Stomach smooth muscle (tissue), 2 donors: Measurements from ENCODE around the gene LHX3.

ENCODE experiments used
- H3K27ac ChIP-seq: one replicate; pipeline ENCODE4 v1.7.0; 2013; ENCODE audit warnings: mild to moderate bottlenecking, low read length, inconsistent platforms
- H3K27me3 ChIP-seq, 2 donors: one replicate each; pipeline ENCODE4 v1.7.0; 2013; ENCODE audit warnings: low read length in 2 of 2; ENCODE audit not compliant: insufficient read depth in 2 of 2, control insufficient read depth in 1 of 2
- H3K36me3 ChIP-seq, 2 donors: one replicate each; pipeline ENCODE4 v1.7.0; 2013; ENCODE audit warnings: low read length in 2 of 2; ENCODE audit not compliant: control insufficient read depth in 2 of 2, insufficient read depth in 2 of 2
- H3K4me1 ChIP-seq: one replicate; pipeline ENCODE4 v1.7.0; 2013; ENCODE audit warnings: low read length; ENCODE audit not compliant: control insufficient read depth, insufficient read depth
- H3K4me3 ChIP-seq, 2 donors: one replicate each; pipeline ENCODE4 v1.7.0; 2013; ENCODE audit warnings: low read length in 2 of 2
- H3K9ac ChIP-seq, 2 donors: one replicate each; pipeline ENCODE4 v1.7.0; 2013; ENCODE audit warnings: low read length in 2 of 2, mild to moderate bottlenecking in 1 of 2
- H3K9me3 ChIP-seq, 2 donors: one replicate each; pipeline ENCODE4 v1.7.0; 2013; ENCODE audit warnings: low read length in 2 of 2; ENCODE audit not compliant: control insufficient read depth in 2 of 2
- donor health status: healthy.
- donor health status: Pancreatic carcinoma.

Gene LHX3

DNA sequence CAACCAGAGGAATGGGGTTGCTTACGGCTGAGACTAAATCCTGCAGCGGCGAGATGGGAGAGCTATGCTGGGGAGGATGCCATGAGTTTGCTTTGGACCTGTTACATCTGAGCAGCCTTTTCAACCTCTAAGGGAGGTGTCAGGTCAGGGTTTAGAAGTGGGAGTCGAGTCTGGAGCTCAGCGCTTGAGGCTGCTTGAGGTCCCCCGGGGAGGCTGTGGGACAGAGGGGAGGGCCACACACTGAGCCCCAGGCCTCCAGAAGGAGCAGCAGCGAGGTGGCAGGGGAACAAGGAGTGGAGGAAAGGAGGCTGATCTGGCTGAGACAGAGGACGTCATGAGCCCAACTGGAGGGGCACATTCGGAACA is 42.6 kb upstream of the LHX3 start:
- Histone ChIP-seq H3K9ac (no peak overlapping the region), H3K4me3 (no peak overlapping the region), H3K36me3 (no peaks in the 10 kb centered on the region), H3K9me3 (no peaks in the 10 kb centered on the region), H3K4me1 (peaks cover 18% of the 10 kb centered on the region), H3K27me3 (no peaks in the 10 kb centered on the region), H3K27ac (no peak overlapping the region)

DNA sequence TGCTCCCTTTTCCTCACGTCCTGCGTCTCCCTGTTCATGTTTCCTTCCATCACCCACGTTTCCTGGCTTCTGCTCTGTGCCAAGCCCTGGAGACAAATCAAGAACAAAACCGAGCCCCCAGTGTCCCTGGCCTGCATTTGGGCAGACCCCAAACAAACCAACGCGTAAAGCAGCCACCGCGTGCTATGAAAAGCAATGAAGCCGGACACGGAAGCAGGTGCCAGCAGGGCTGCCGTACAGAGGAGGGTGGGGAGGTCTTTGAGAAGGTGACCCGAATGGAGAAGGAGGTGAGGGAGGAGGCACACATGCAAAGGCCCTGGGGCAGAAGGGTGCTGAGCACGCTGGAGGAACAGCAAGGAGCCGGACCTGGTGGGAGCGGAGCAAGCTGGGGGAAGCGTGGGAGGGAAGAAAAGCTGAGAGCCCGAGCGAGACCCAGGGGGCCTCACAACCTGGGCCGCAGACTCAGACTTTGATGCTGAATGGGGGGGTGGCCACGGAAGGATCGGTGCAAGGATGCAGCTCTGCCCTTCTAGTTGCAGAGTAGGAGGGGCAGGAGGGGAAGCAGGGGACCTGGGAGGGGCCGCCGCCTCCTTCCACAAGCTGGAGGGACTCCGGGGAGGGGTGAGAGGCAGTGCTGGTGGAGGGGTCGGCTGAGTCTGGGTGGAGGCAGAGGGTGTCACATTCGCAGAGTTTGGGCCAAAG is 42.1 kb upstream of the LHX3 start:
- Histone ChIP-seq H3K36me3 (no peaks in the 10 kb centered on the region), H3K4me3 (no peak overlapping the region), H3K4me1 (peaks cover 18% of the 10 kb centered on the region), H3K9ac (no peak overlapping the region), H3K27me3 (no peaks in the 10 kb centered on the region), H3K27ac (no peak overlapping the region), H3K9me3 (no peaks in the 10 kb centered on the region)

DNA sequence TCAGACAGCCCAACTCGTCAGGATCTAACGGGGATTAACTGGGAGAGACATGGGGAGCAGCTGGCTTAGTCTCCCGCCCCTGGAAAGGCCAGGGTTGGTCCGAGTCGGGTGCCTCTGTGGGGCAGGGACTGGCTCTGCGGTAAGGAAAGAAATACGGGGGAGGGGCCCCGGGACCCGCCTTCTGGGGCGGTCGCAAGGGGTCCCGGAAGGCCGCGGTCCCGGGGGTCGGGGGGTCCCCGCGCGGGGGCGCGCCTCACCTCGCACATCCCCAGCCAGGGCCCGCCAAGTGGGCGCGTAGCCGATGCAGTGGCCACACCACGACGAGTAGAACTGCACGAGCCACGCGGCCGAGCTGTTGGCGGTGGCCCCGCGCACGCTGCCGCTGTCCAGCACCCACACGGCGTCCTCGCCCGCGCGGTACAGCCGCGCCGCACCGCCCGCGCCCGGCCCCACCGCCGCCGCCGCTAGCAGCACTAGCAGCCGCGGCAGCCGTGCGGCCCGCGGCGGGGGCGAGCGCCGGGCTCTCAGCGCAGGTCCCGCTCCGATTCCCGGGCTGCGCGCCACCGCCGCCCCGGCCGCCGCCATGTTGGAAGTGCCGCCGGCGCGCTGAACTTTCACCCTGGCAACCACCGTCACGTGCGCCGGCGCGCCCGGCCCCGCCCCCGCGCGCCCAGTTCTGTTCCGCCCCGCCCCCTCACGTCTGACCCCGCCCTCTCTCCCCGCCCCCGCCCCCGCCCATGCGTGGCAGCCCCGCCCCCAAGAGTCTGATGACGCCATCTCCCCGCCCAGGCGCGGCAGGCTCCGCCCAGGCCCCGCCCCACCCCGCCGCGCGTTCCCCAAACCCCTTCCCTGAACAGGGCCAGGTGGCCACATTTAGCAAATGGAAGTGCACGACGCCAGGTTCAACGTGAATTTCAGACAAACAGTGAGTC is 40.6 kb upstream of the LHX3 start, which contains the start of gene QSOX2:
TSS of gene QSOX2 (minus strand) at position 594 of the 932 bp plus-strand sequence. CDS start at position 585, 9 bp downstream.
- no peaks in the 10 kb centered on the region for H3K36me3 ChIP-seq
- H3K4me1 ChIP-seq = peaks cover 18% of the 10 kb centered on the region
- peak within 1 kb of the TSS; percentile 78 to 81 for H3K4me3 ChIP-seq
- H3K9me3 ChIP-seq = no peaks in the 10 kb centered on the region
- H3K27ac ChIP-seq = no peak within 1 kb of the TSS
- no peaks in the 10 kb centered on the region for H3K27me3 ChIP-seq
- peak within 1 kb of the TSS; percentile 70 to 71 for H3K9ac ChIP-seq

DNA sequence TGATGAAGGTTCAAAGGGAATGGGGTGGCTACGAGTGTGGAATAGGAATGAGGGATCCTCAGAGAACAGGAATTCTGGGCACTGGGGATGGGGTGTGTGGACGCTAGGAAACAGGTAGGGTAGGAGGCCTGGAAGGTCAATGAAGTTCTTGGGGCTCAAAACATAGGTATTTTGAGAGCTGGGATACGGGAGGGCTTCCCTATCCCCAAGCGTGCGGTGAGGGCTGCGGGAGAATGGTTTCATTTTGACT is 40.0 kb upstream of the LHX3 start:
- peaks cover 18% of the 10 kb centered on the region for H3K4me1 ChIP-seq
- H3K27me3 ChIP-seq = no peaks in the 10 kb centered on the region
- no peaks in the 10 kb centered on the region for H3K36me3 ChIP-seq
- peak overlapping the region; percentile 78 to 81 for H3K4me3 ChIP-seq
- H3K27ac ChIP-seq = no peak overlapping the region
- peak overlapping the region; percentile 70 to 71 for H3K9ac ChIP-seq
- H3K9me3 ChIP-seq = no peaks in the 10 kb centered on the region

DNA sequence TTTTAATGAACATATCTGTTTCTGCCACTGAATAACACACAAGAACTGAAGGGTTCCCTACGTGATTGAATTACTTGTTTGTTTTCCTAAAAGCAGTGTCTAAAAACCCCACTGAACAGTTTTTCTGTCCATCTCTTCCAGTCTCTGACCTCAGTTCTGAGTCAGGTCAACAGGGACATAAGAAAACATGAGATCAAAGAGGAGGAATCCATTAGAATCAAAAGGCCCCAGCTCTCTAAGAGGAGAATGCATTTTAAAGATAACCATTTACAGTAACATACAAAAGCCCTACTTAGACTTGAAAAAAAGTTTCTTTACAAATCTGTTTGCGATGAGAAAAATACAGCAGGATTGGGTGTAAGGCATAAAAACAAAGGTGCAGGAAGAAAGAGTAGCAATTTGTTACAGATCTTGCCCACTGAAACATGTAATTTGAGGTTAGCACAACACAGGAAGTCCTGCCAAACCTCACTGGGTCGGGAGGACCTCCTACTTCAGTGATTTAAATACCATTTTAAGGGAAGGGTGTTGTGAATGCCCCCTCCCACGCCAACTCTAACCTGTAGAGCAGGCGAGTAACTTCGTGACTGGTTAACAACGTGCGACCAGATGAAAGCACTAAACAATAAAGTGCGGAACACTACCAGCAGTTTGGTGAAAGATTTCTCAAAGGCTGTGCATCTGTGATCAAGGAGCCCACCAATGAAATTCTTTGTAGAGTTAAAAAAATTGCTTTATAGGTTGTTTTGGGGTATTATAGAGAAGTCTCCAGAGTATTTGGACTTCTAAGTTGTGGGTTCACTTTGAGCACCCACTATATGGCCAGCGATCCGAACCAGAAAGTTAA is 39.4 kb upstream of the LHX3 start:
- Histone ChIP-seq H3K9ac (peak overlapping the region; percentile 70 to 71), H3K4me3 (peak overlapping the region; percentile 78 to 81), H3K27me3 (no peaks in the 10 kb centered on the region), H3K27ac (no peak overlapping the region), H3K9me3 (no peaks in the 10 kb centered on the region), H3K36me3 (no peaks in the 10 kb centered on the region), H3K4me1 (peaks cover 18% of the 10 kb centered on the region)

DNA sequence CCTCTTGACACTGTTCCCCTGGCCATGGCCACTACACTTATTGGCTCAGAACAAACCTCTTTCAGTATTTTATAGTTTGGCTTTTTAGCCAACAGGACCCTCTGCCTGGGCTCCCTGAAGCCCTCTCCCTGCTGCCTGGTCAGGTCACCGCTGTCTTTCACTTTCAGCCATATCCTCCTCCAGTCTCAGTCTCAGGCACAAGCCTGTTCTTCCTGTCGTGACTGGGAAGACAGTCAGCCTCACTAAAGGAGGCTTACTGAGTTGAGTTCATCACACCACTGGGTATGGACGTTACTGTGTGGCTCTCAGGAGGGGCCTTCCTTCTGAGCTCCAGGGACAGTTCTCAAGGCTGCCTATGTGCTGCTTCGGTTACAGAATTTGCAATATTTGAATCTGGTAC is 38.7 kb upstream of the LHX3 start:
- Histone ChIP-seq H3K9ac (no peak overlapping the region), H3K4me1 (peaks cover 18% of the 10 kb centered on the region)

DNA sequence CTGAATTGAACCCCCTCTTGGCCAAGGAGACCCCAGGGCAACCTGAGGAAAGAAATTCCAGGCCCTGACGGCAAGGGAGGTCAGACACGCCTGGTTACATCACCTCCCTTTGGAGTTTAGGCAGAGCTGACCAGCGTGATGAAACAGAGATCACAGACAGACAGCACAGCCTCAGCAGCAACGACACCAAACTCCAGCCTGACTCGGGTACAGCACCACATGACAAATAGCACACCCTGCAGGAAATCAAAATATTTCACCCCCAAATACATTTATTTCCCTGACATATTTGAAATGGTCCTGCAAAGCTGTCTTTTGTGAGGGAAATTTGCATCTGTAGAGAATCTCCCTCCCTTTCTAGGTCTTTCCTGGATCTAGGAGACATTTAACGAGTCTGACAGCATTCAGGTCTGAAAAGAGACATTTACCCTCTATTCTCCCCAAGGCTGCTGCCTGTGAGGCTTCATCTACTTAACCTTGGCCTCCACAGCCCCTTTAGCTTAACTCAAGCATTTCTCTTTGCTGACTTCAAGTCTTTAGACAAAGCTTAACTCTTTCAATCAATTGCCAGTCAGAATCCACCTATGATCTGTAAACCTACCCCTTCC is 38.1 kb upstream of the LHX3 start:
- Histone ChIP-seq H3K9me3 (no peaks in the 10 kb centered on the region), H3K4me1 (peaks cover 18% of the 10 kb centered on the region), H3K36me3 (no peaks in the 10 kb centered on the region), H3K27me3 (no peaks in the 10 kb centered on the region), H3K4me3 (no peak overlapping the region), H3K9ac (no peak overlapping the region), H3K27ac (no peak overlapping the region)

More for the DNA sequence above, 38.7 kb upstream of the LHX3 start:
- Histone ChIP-seq H3K4me3 (no peak overlapping the region), H3K27me3 (no peaks in the 10 kb centered on the region), H3K36me3 (no peaks in the 10 kb centered on the region), H3K9me3 (no peaks in the 10 kb centered on the region), H3K27ac (no peak overlapping the region)

DNA sequence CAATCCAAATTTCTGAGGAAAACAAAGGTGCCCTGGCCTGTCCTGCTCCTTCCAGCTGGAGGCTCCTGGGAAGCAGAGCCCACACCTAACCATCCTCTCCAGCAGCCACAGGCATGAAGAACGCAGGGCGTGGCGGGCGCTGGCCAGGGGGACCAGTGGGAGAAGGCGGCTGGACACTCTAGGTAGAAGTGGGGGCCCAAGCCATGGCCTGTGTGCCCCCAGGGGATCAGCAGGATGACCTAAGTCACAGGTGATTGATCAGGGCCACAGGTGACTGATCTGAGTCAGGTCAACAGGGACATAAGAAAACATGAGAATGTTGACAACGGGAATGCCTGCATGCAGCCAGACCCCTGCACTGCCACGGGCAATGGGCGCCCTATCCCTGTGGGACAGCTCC is 37.3 kb upstream of the LHX3 start:
- H3K9ac ChIP-seq = no peak overlapping the region
- H3K4me1 ChIP-seq = peaks cover 18% of the 10 kb centered on the region
- H3K27ac ChIP-seq = no peak overlapping the region
- no peaks in the 10 kb centered on the region for H3K27me3 ChIP-seq
- H3K9me3 ChIP-seq = no peaks in the 10 kb centered on the region
- no peaks in the 10 kb centered on the region for H3K36me3 ChIP-seq
- no peak overlapping the region for H3K4me3 ChIP-seq

DNA sequence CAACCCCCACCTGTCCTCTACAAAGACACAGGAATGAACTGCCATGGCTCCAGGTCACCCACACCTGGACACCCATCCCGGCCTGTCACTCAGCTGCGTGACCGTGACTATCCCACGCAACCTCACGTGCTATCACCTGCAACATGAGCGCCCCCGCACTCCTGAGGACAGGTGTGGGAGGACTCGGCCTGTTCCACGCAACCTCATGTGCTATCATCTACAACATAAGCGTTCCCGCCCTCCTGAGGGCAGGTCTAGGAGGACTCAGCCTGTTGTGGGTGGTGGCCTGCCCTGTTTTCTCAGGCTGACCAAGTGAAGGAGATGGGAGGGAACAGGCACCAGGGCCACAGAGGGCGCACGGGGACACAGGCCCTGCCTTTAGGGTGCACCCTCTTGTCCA is 36.6 kb upstream of the LHX3 start:
- Histone ChIP-seq H3K27ac (no peak overlapping the region), H3K4me1 (peaks cover 18% of the 10 kb centered on the region), H3K9ac (no peak overlapping the region)

DNA sequence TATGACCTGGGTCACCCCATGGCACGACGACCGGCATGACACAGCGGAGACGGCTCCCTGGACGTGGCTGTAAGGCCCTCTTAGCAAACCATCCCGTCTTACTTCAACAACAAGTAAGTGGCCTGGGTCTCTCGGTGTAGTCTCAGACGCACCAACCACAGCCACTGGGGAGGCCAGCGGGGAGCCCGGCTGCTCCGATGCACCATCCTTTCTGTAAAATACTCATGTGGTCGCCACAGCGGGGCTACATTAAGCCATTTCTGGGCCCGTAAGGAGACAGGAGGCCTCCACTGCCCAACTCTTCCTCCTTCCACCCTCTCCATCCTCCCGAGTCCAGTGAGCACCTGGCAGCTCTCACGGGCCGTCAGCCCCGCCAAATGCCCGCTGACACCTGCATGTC is 36.0 kb upstream of the LHX3 start:
- H3K4me3 ChIP-seq = no peak overlapping the region
- no peaks in the 10 kb centered on the region for H3K27me3 ChIP-seq
- no peaks in the 10 kb centered on the region for H3K36me3 ChIP-seq
- H3K9me3 ChIP-seq = no peaks in the 10 kb centered on the region
- H3K27ac ChIP-seq = no peak overlapping the region
- H3K4me1 ChIP-seq = peaks cover 18% of the 10 kb centered on the region
- H3K9ac ChIP-seq = no peak overlapping the region

More for the DNA sequence above, 36.6 kb upstream of the LHX3 start:
- no peak overlapping the region for H3K4me3 ChIP-seq
- H3K9me3 ChIP-seq = no peaks in the 10 kb centered on the region
- no peaks in the 10 kb centered on the region for H3K27me3 ChIP-seq
- no peaks in the 10 kb centered on the region for H3K36me3 ChIP-seq
